H9 (cell line): ENCODE results near the gene CTIF. TPM values are rescaled to one million over a fixed set of nuclear protein-coding genes. Genes with fewer than 3 reads are reported as not detected.

Source experiments
- DNase-seq: peaks from one replicate; pipeline ENCODE4 v3.0.0-alpha.2; 2017
- H2AFZ ChIP-seq: one replicate; pipeline ENCODE4 v1.6.1; 2013; ENCODE audit warnings: mild to moderate bottlenecking, low read length, control low read depth, moderate library complexity
- H2AK5ac ChIP-seq: 2 replicates; pipeline ENCODE4 v1.6.1; 2013; ENCODE audit warnings: low read length, control low read depth, mixed read lengths; ENCODE audit not compliant: insufficient read length
- H2BK120ac ChIP-seq: one replicate; pipeline ENCODE4 v1.6.1; 2013; ENCODE audit warnings: low read depth, mild to moderate bottlenecking, low read length, control low read depth, inconsistent platforms; ENCODE audit not compliant: poor library complexity, severe bottlenecking
- H2BK12ac ChIP-seq: 2 replicates; pipeline ENCODE4 v1.6.1; 2013; ENCODE audit warnings: low read length, control low read depth, mixed read lengths, low read depth; ENCODE audit not compliant: insufficient read length
- H2BK15ac ChIP-seq: 2 replicates; pipeline ENCODE4 v1.6.1; 2013; ENCODE audit warnings: low read depth, low read length, control low read depth
- H2BK20ac ChIP-seq: one replicate; pipeline ENCODE4 v1.6.1; 2013; ENCODE audit warnings: low read depth, mild to moderate bottlenecking, low read length, control low read depth, inconsistent platforms; ENCODE audit not compliant: poor library complexity, severe bottlenecking
- H2BK5ac ChIP-seq: 2 replicates; pipeline ENCODE4 v1.6.1; 2013; ENCODE audit warnings: low read length, control low read depth, mixed read lengths; ENCODE audit not compliant: insufficient read length
- H3K14ac ChIP-seq: 2 replicates; pipeline ENCODE4 v1.6.1; 2013; ENCODE audit warnings: low read length, control low read depth; ENCODE audit not compliant: insufficient read depth
- H3K18ac ChIP-seq: 2 replicates; pipeline ENCODE4 v1.6.1; 2013; ENCODE audit warnings: low read depth, mild to moderate bottlenecking, mixed read lengths, low read length, control low read depth; ENCODE audit not compliant: insufficient read length
- H3K23ac ChIP-seq: 2 replicates; pipeline ENCODE4 v1.6.1; 2013; ENCODE audit warnings: low read length, control low read depth, mixed read lengths, low read depth; ENCODE audit not compliant: insufficient read length
- H3K23me2 ChIP-seq: 2 replicates; pipeline ENCODE4 v1.6.1; 2013; ENCODE audit warnings: low read depth, mild to moderate bottlenecking, mixed read lengths, low read length, control low read depth; ENCODE audit not compliant: insufficient read length, poor library complexity, severe bottlenecking
- H3K27ac ChIP-seq: 2 replicates; pipeline ENCODE4 v1.5.1; 2013; ENCODE audit warnings: low read length, control low read depth, mixed read lengths, low read depth; ENCODE audit not compliant: insufficient read length
- H3K27me3 ChIP-seq: 2 replicates; pipeline ENCODE4 v1.6.1; 2013; ENCODE audit warnings: low read length, control low read depth, inconsistent platforms; ENCODE audit not compliant: insufficient read depth
- H3K4ac ChIP-seq: 2 replicates; pipeline ENCODE4 v1.6.1; 2013; ENCODE audit warnings: low read depth, mild to moderate bottlenecking, control low read depth, inconsistent platforms, low read length, moderate library complexity
- H3K4me1 ChIP-seq: 2 replicates; pipeline ENCODE4 v1.6.1; 2013; ENCODE audit warnings: low read length, control low read depth, inconsistent platforms; ENCODE audit not compliant: insufficient read depth
- H3K4me2 ChIP-seq: 2 replicates; pipeline ENCODE4 v1.6.1; 2013; ENCODE audit warnings: low read length, control low read depth, mixed read lengths; ENCODE audit not compliant: insufficient read length, insufficient read depth
- H3K56ac ChIP-seq: 2 replicates; pipeline ENCODE4 v1.6.1; 2013; ENCODE audit warnings: low read depth, mild to moderate bottlenecking, mixed read lengths, low read length, control low read depth; ENCODE audit not compliant: insufficient read length
- H3K79me1 ChIP-seq: 2 replicates; pipeline ENCODE4 v1.6.1; 2013; ENCODE audit warnings: low read depth, mild to moderate bottlenecking, moderate library complexity, low read length, control low read depth, inconsistent platforms; ENCODE audit not compliant: insufficient read depth, poor library complexity, severe bottlenecking
- H3K79me2 ChIP-seq: 2 replicates; pipeline ENCODE4 v1.6.1; 2013; ENCODE audit warnings: low read length, control low read depth, inconsistent platforms; ENCODE audit not compliant: insufficient read depth
- H3K9ac ChIP-seq: 2 replicates; pipeline ENCODE4 v1.6.1; 2013; ENCODE audit warnings: low read length, control low read depth, mixed read lengths; ENCODE audit not compliant: insufficient read length; ENCODE audit errors: extremely low read depth
- H3K9me3 ChIP-seq: one replicate; pipeline ENCODE4 v1.6.1; 2013; ENCODE audit warnings: low read depth, low read length, inconsistent platforms; ENCODE audit not compliant: control insufficient read depth
- H3T11ph ChIP-seq: one replicate; pipeline ENCODE4 v1.6.1; 2013; ENCODE audit warnings: mild to moderate bottlenecking, low read length, control low read depth, inconsistent platforms
- H4K20me1 ChIP-seq: one replicate; pipeline ENCODE4 v1.6.1; 2013; ENCODE audit not compliant: control insufficient read depth, insufficient read length, insufficient read depth
- H4K5ac ChIP-seq: 2 replicates; pipeline ENCODE4 v1.6.1; 2013; ENCODE audit warnings: low read depth, mild to moderate bottlenecking, mixed read lengths, low read length, control low read depth; ENCODE audit not compliant: insufficient read length
- H4K8ac ChIP-seq: replicated peaks from 2 replicates; pipeline ENCODE4 v1.6.1; 2013; ENCODE audit warnings: low read length, control low read depth, mixed read lengths, low read depth; ENCODE audit not compliant: insufficient read length
- H4K91ac ChIP-seq: 2 replicates; pipeline ENCODE4 v1.6.1; 2013; ENCODE audit warnings: low read depth, mild to moderate bottlenecking, moderate library complexity, mixed read lengths, low read length, control low read depth; ENCODE audit not compliant: insufficient read length
- H3K27ac Mint-ChIP-seq, 3 experiments: 2 replicates in 2 of 3; 3 replicates in 1 of 3; pipeline ENCODE4 v1.8.0; 2020 to 2021; ENCODE audit warnings: mixed read lengths in 3 of 3, mild to moderate bottlenecking in 1 of 3, moderate library complexity in 1 of 3
- H3K27me3 Mint-ChIP-seq: 2 replicates; pipeline ENCODE4 v1.8.0; 2021; ENCODE audit warnings: low read depth, mild to moderate bottlenecking, moderate library complexity, mixed read lengths
- H3K36me3 Mint-ChIP-seq, 3 experiments: 2 replicates in 2 of 3; 3 replicates in 1 of 3; pipeline ENCODE4 v1.8.0; 2020 to 2021; ENCODE audit warnings: low read depth in 3 of 3, mixed read lengths in 3 of 3; ENCODE audit not compliant: insufficient read depth in 1 of 3
- H3K4me1 Mint-ChIP-seq, 2 experiments: 2 replicates each; pipeline ENCODE4 v1.8.0; 2020; ENCODE audit warnings: mixed read lengths in 2 of 2
- H3K4me3 Mint-ChIP-seq, 2 experiments: 2 replicates in 1 of 2; 3 replicates in 1 of 2; pipeline ENCODE4 v1.8.0; 2020 to 2021; ENCODE audit warnings: mild to moderate bottlenecking in 2 of 2, mixed read lengths in 2 of 2, moderate library complexity in 1 of 2
- H3K9me3 Mint-ChIP-seq, 2 experiments: 2 replicates in 1 of 2; 3 replicates in 1 of 2; pipeline ENCODE4 v1.8.0; 2020; ENCODE audit warnings: mild to moderate bottlenecking in 2 of 2, mixed read lengths in 2 of 2, moderate library complexity in 1 of 2
- CTCF ChIP-seq: fragments of 200-600 bp; sonication (generic); conservative IDR thresholded peaks from 3 replicates; pipeline ENCODE4 v1.8.0; 2021; ENCODE audit warnings: antibody characterized with exemption, mild to moderate bottlenecking
- WGBS: extraction: QIAGEN DNeasy Blood & Tissue Kit; methylation state at CpG from one replicate; pipeline ENCODE4 v1.1.7; 2013; ENCODE audit warnings: missing lambda C conversion rate, low lambda C conversion rate, mixed read lengths; ENCODE audit not compliant: insufficient read length; ENCODE audit errors: extremely low coverage; 5-methylcytosine and 5-hydroxymethylcytosine counted together
- total RNA-seq: library from RNA; stranded (reverse); gene quantifications from 2 replicates; pipeline ENCODE4 v1.2.1, GENCODE V29; 2021

The CTIF gene
- total RNA-seq, 1 experiment from 2014 or later: 15.8 TPM

DNA sequence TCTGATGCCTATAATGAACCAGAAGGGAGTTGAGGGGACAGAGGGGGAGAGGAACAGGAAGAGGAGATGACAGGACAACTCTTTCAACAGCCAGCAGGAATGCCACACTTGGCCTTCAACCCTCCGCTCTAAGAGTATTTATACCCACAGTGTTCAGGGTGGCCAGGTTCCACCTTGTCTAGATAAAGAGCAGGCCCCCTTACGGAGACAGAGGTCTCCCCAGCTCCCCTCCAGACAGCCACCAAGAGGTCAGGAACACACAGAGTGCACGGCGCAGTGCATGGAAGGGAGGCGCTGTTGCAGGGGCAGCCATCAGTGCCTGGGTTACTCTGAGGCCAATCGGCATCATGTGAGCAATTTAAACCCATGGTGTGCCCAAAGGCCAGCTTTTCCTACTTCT lies 235.0 kb downstream of the CTIF start:
- H3K4me3 Mint-ChIP-seq: no peak overlapping the region
- no peak overlapping the region for H2BK5ac ChIP-seq
- no CpG with 5 or more reads among the region's 6 CpGs for WGBS
- no peak overlapping the region for H3K4me2 ChIP-seq
- no peak overlapping the region for H2BK15ac ChIP-seq
- no peak overlapping the region for H4K8ac ChIP-seq
- H3K14ac ChIP-seq: no peak overlapping the region
- no peak overlapping the region for H3K18ac ChIP-seq
- H4K91ac ChIP-seq: no peak overlapping the region
- H3K36me3 Mint-ChIP-seq: peaks cover 0 to 2% (median 0%) of the 10 kb centered on the region in 3 experiments; a peak in 3 of 7 replicates
- H3K9ac ChIP-seq: no peak overlapping the region
- no peak overlapping the region for H4K5ac ChIP-seq
- no peak overlapping the region for H2AK5ac ChIP-seq
- H4K20me1 ChIP-seq: no peaks in the 10 kb centered on the region
- peaks cover 0 to 16% of the 10 kb centered on the region in 2 experiments; a peak in 2 of 4 replicates for H3K4me1 Mint-ChIP-seq
- H3K27ac ChIP-seq: no peak overlapping the region
- H3K79me1 ChIP-seq: no peaks in the 10 kb centered on the region
- H3K27ac Mint-ChIP-seq: peak overlapping the region in 2 of 3 experiments; percentile 40 to 44; a peak in 2 of 7 replicates
- DNase-seq: no peak
- no peaks in the 10 kb centered on the region for H3K79me2 ChIP-seq
- H3K9me3 ChIP-seq: no peaks in the 10 kb centered on the region
- H2BK20ac ChIP-seq: no peak overlapping the region
- no peaks in the 10 kb centered on the region for H3K27me3 ChIP-seq
- no peak overlapping the region for H2BK120ac ChIP-seq
- no peaks in the 10 kb centered on the region for H3K9me3 Mint-ChIP-seq
- H3K56ac ChIP-seq: no peak overlapping the region
- H3T11ph ChIP-seq: no peak overlapping the region
- no peak; the same call in 2 of the 3 replicates for TF ChIP-seq CTCF
- H2AFZ ChIP-seq: no peak overlapping the region
- no peak overlapping the region for H3K4ac ChIP-seq
- no peaks in the 10 kb centered on the region; the same call in 1 of the 2 replicates for H3K27me3 Mint-ChIP-seq
- H2BK12ac ChIP-seq: no peak overlapping the region
- no peak overlapping the region for H3K23ac ChIP-seq
- H3K23me2 ChIP-seq: no peaks in the 10 kb centered on the region
- no peaks in the 10 kb centered on the region for H3K4me1 ChIP-seq
